ENCODE data around the gene ADAMTS8.

Gene ADAMTS8

GRCh38 chr11:130464291-130464812 is 35.9 kb upstream of the ADAMTS8 start:
- Histone ChIP-seq H3K9ac (ENCODE audit: low read length) (no peak overlapping the region), H3K79me2 (ENCODE audit: low read length) (no peaks in the 10 kb centered on the region), H3K4me1 (ENCODE audit: low read length) (peaks cover 14% of the 10 kb centered on the region), H2AFZ (ENCODE audit: low read depth, low read length) (no peak overlapping the region), H3K9me3 (ENCODE audit: insufficient read depth, low read length) (no peaks in the 10 kb centered on the region), H3K4me2 (ENCODE audit: low read length) (no peak overlapping the region), H3K27ac (ENCODE audit: low read length) (no peak overlapping the region), H3K27me3 (ENCODE audit: low read depth, low read length) (no peaks in the 10 kb centered on the region), H4K20me1 (ENCODE audit: insufficient read depth, low read length) (no peaks in the 10 kb centered on the region), H3K36me3 (replicated peaks; ENCODE audit: low read depth, low read length) (no peaks in the 10 kb centered on the region), H3K4me3 (ENCODE audit: low read length) (no peak overlapping the region)
- TF ChIP-seq EZH2phosphoT487 (IDR thresholded peaks at IDR 0.05; ENCODE audit: low read depth), result no peak

GRCh38 chr11:130462931-130463330 is 34.5 kb upstream of the ADAMTS8 start:
- Histone ChIP-seq H2AFZ (ENCODE audit: low read depth, low read length) (no peak overlapping the region), H3K27ac (ENCODE audit: low read length) (no peak overlapping the region), H3K36me3 (replicated peaks; ENCODE audit: low read depth, low read length) (no peaks in the 10 kb centered on the region), H3K27me3 (ENCODE audit: low read depth, low read length) (no peaks in the 10 kb centered on the region), H3K9ac (ENCODE audit: low read length) (no peak overlapping the region), H3K4me3 (ENCODE audit: low read length) (no peak overlapping the region), H3K4me2 (ENCODE audit: low read length) (no peak overlapping the region), H3K79me2 (ENCODE audit: low read length) (no peaks in the 10 kb centered on the region), H4K20me1 (ENCODE audit: insufficient read depth, low read length) (no peaks in the 10 kb centered on the region), H3K4me1 (ENCODE audit: low read length) (peaks cover 14% of the 10 kb centered on the region), H3K9me3 (ENCODE audit: insufficient read depth, low read length) (no peaks in the 10 kb centered on the region)
- TF ChIP-seq EZH2phosphoT487 (IDR thresholded peaks at IDR 0.05; ENCODE audit: low read depth) (no peak), CTCF (IDR thresholded peaks at IDR 0.05; ENCODE audit: low read depth, low read length) (no peak)

- Histone ChIP-seq H3K4me2 (ENCODE audit: low read length) (no peak overlapping the region), H3K9me3 (ENCODE audit: insufficient read depth, low read length) (no peaks in the 10 kb centered on the region), H4K20me1 (ENCODE audit: insufficient read depth, low read length) (no peaks in the 10 kb centered on the region), H3K27me3 (ENCODE audit: low read depth, low read length) (no peaks in the 10 kb centered on the region), H3K4me3 (ENCODE audit: low read length) (no peak overlapping the region), H3K27ac (ENCODE audit: low read length) (no peak overlapping the region), H3K9ac (ENCODE audit: low read length) (no peak overlapping the region), H3K4me1 (ENCODE audit: low read length) (peaks cover 14% of the 10 kb centered on the region), H2AFZ (ENCODE audit: low read depth, low read length) (no peak overlapping the region), H3K79me2 (ENCODE audit: low read length) (no peaks in the 10 kb centered on the region), H3K36me3 (replicated peaks; ENCODE audit: low read depth, low read length) (no peaks in the 10 kb centered on the region)
- TF ChIP-seq CTCF (IDR thresholded peaks at IDR 0.05; ENCODE audit: low read depth, low read length) (no peak), EZH2phosphoT487 (IDR thresholded peaks at IDR 0.05; ENCODE audit: low read depth) (no peak)
Observed at GRCh38 chr11:130462101-130462885, 33.9 kb upstream of the ADAMTS8 start.

- H3K4me2 ChIP-seq (ENCODE audit: low read length), result no peak overlapping the region
- H3K9me3 ChIP-seq (ENCODE audit: insufficient read depth, low read length), result no peaks in the 10 kb centered on the region
- H3K9ac ChIP-seq (ENCODE audit: low read length), result no peak overlapping the region
- no peaks in the 10 kb centered on the region for H4K20me1 ChIP-seq (ENCODE audit: insufficient read depth, low read length)
- TF ChIP-seq CTCF (IDR thresholded peaks at IDR 0.05; ENCODE audit: low read depth, low read length) (no peak), EZH2phosphoT487 (IDR thresholded peaks at IDR 0.05; ENCODE audit: low read depth) (no peak)
- no peak overlapping the region for H3K27ac ChIP-seq (ENCODE audit: low read length)
- H3K27me3 ChIP-seq (ENCODE audit: low read depth, low read length), result peaks cover 7% of the 10 kb centered on the region; the same call in 1 of the 2 replicates
- peaks cover 4% of the 10 kb centered on the region for H3K4me1 ChIP-seq (ENCODE audit: low read length)
- no peak overlapping the region for H3K4me3 ChIP-seq (ENCODE audit: low read length)
- H2AFZ ChIP-seq (ENCODE audit: low read depth, low read length), result no peak overlapping the region
- no peaks in the 10 kb centered on the region for H3K36me3 ChIP-seq (replicated peaks; ENCODE audit: low read depth, low read length)
- no peaks in the 10 kb centered on the region for H3K79me2 ChIP-seq (ENCODE audit: low read length)
Observed at GRCh38 chr11:130459521-130459920, 31.1 kb upstream of the ADAMTS8 start.

All from OCI-LY3 (cell line).